Measurements from ENCODE around the gene PLSCR3.

DNA sequence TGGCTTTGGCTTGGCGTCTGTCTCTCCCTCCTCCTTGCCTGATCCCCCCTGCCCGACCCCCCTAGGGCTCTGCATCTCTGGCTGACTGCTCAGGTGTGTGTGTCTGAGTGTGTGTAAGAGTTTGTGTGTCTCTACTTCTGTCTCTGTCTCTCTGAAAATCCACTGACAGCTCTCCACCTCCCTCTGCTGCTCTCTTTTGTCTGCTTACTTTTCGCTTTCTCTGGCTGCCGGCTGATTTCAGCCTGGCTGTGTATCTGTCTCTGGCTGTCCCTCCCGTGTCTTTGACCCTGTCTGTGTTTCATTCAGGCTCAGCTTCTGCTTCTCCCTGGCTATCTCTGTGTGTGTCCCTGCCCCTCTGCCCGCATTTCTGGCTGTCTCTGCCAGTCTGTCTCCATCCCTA is 22.0 kb upstream of the PLSCR3 start:
- TF ChIP-seq POLR2A (IDR thresholded peaks at IDR 0.05), result no peak
- TF ChIP-seq, protein P1, sequence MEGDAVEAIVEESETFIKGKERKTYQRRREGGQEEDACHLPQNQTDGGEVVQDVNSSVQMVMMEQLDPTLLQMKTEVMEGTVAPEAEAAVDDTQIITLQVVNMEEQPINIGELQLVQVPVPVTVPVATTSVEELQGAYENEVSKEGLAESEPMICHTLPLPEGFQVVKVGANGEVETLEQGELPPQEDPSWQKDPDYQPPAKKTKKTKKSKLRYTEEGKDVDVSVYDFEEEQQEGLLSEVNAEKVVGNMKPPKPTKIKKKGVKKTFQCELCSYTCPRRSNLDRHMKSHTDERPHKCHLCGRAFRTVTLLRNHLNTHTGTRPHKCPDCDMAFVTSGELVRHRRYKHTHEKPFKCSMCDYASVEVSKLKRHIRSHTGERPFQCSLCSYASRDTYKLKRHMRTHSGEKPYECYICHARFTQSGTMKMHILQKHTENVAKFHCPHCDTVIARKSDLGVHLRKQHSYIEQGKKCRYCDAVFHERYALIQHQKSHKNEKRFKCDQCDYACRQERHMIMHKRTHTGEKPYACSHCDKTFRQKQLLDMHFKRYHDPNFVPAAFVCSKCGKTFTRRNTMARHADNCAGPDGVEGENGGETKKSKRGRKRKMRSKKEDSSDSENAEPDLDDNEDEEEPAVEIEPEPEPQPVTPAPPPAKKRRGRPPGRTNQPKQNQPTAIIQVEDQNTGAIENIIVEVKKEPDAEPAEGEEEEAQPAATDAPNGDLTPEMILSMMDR (IDR thresholded peaks at IDR 0.05), result no peak
